ENCODE results near the gene PTPRF. TPM values are rescaled to one million over a fixed set of nuclear protein-coding genes. Genes with fewer than 3 reads are reported as not detected.
A peak's percentile ranks its signal among the peaks of the same experiment; 100 is the strongest.

Gene PTPRF
- total RNA-seq, 1 donor from 2014 or later: 71.1 TPM

DNA sequence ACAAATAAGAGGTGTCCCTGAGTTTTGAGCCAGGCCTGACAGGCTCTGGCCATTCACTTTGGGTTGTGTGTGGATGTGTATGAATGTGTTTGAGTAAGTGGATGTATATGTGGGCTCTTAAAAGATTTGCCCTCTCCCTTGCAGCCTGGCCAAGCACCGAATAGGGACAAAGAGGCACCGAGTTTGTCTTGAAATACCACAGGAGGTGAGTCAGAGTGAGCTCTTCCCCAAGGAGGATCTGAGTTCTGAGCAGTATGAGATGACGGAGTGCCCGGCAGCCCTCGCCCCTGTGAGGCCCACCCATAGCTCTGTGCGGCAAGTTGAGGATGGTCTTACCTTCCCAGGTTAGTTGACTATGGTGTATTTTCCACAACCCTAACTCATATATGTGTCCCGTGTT is 138.3 kb downstream of the PTPRF start:
- H3K9ac ChIP-seq: no peak overlapping the region
- no peaks in the 10 kb centered on the region for H3K9me3 ChIP-seq (ENCODE audit: low read depth)
- H3K4me3 ChIP-seq: no peak overlapping the region
- no peaks in the 10 kb centered on the region for H3K4me1 ChIP-seq
- no peak overlapping the region for H2AFZ ChIP-seq (replicated peaks)
- H3K79me2 ChIP-seq (ENCODE audit: low read depth): peaks cover 5% of the 10 kb centered on the region
- Mint-ChIP-seq H3K4me3 (no peak overlapping the region), H3K27ac (no peak overlapping the region), H3K27me3 (ENCODE audit: insufficient read depth, low read depth) (peaks cover 2% of the 10 kb centered on the region), H3K36me3 (peaks cover 58% of the 10 kb centered on the region), H3K9me3 (no peaks in the 10 kb centered on the region), H3K4me1 (no peaks in the 10 kb centered on the region)
- H3K36me3 ChIP-seq: no peaks in the 10 kb centered on the region
- H4K20me1 ChIP-seq (ENCODE audit: low read depth): peaks cover 27% of the 10 kb centered on the region
- no peak overlapping the region for H3K4me2 ChIP-seq
- no peaks in the 10 kb centered on the region for H3F3A ChIP-seq (ENCODE audit: low read depth)
- H3K27ac ChIP-seq: no peak overlapping the region
- no peak for DNase-seq (ENCODE audit: low spot score)
- TF ChIP-seq, protein P1, sequence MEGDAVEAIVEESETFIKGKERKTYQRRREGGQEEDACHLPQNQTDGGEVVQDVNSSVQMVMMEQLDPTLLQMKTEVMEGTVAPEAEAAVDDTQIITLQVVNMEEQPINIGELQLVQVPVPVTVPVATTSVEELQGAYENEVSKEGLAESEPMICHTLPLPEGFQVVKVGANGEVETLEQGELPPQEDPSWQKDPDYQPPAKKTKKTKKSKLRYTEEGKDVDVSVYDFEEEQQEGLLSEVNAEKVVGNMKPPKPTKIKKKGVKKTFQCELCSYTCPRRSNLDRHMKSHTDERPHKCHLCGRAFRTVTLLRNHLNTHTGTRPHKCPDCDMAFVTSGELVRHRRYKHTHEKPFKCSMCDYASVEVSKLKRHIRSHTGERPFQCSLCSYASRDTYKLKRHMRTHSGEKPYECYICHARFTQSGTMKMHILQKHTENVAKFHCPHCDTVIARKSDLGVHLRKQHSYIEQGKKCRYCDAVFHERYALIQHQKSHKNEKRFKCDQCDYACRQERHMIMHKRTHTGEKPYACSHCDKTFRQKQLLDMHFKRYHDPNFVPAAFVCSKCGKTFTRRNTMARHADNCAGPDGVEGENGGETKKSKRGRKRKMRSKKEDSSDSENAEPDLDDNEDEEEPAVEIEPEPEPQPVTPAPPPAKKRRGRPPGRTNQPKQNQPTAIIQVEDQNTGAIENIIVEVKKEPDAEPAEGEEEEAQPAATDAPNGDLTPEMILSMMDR (IDR thresholded peaks at IDR 0.05): no peak
- TF ChIP-seq EZH2phosphoT487 (IDR thresholded peaks at IDR 0.05): no peak
- no peak for TF ChIP-seq EZH2 (IDR thresholded peaks at IDR 0.05)
- no peaks in the 10 kb centered on the region for H3K27me3 ChIP-seq

DNA sequence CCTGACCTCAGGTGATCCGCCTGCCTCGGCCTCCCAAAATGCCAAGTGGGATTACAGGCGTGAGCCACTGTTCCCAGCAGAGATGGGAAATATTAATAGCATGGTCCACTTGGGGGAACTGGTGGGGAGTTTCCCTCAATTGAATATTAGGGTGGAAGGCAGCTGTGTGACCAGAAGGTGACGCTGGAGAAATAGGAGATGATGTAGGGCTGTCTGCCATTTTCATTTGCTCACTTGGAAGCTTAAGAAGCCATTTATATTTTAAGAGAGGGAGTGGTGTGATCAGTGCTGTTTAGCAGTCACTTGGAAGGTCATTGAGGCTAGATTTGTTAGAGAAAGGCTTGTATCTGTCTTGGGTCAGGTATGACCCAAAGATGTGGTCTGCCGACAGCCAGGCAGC is 139.2 kb downstream of the PTPRF start:
- no peak for DNase-seq (ENCODE audit: low spot score)
- H3K4me1 ChIP-seq: no peaks in the 10 kb centered on the region
- Mint-ChIP-seq H3K4me1 (no peaks in the 10 kb centered on the region), H3K4me3 (no peak overlapping the region), H3K36me3 (peaks cover 55% of the 10 kb centered on the region), H3K9me3 (no peaks in the 10 kb centered on the region), H3K27ac (no peak overlapping the region), H3K27me3 (ENCODE audit: insufficient read depth, low read depth) (peaks cover 2% of the 10 kb centered on the region)
- no peak overlapping the region for H3K9ac ChIP-seq
- no peaks in the 10 kb centered on the region for H3K27me3 ChIP-seq
- H3K4me3 ChIP-seq: no peak overlapping the region
- H2AFZ ChIP-seq (replicated peaks): no peak overlapping the region
- H3K4me2 ChIP-seq: no peak overlapping the region
- H3K27ac ChIP-seq: no peak overlapping the region
- no peaks in the 10 kb centered on the region for H3K36me3 ChIP-seq
- TF ChIP-seq EZH2phosphoT487 (IDR thresholded peaks at IDR 0.05) (no peak), EZH2 (IDR thresholded peaks at IDR 0.05) (no peak)
- TF ChIP-seq, protein P1 (IDR thresholded peaks at IDR 0.05): no peak
- H3F3A ChIP-seq (ENCODE audit: low read depth): no peaks in the 10 kb centered on the region
- peaks cover 5% of the 10 kb centered on the region for H3K79me2 ChIP-seq (ENCODE audit: low read depth)
- H4K20me1 ChIP-seq (ENCODE audit: low read depth): peaks cover 33% of the 10 kb centered on the region
- no peaks in the 10 kb centered on the region for H3K9me3 ChIP-seq (ENCODE audit: low read depth)

- DNase-seq (ENCODE audit: low spot score): no peak
- no peak overlapping the region for H2AFZ ChIP-seq (replicated peaks)
- TF ChIP-seq EZH2 (IDR thresholded peaks at IDR 0.05): no peak
- no peaks in the 10 kb centered on the region for H3K27me3 ChIP-seq
- no peaks in the 10 kb centered on the region for H3K9me3 Mint-ChIP-seq
- no peaks in the 10 kb centered on the region for H3K4me1 ChIP-seq
- H3K4me2 ChIP-seq: no peak overlapping the region
- peaks cover 5% of the 10 kb centered on the region for H3K79me2 ChIP-seq (ENCODE audit: low read depth)
- H3K9ac ChIP-seq: no peak overlapping the region
- H3K4me3 ChIP-seq: no peak overlapping the region
- peaks cover 2% of the 10 kb centered on the region for H3K27me3 Mint-ChIP-seq (ENCODE audit: insufficient read depth, low read depth)
- no peak overlapping the region for H3K4me3 Mint-ChIP-seq
- no peaks in the 10 kb centered on the region for H3K4me1 Mint-ChIP-seq
- peaks cover 25% of the 10 kb centered on the region for H4K20me1 ChIP-seq (ENCODE audit: low read depth)
- H3K27ac ChIP-seq: no peak overlapping the region
- H3F3A ChIP-seq (ENCODE audit: low read depth): no peaks in the 10 kb centered on the region
- no peaks in the 10 kb centered on the region for H3K36me3 ChIP-seq
- H3K36me3 Mint-ChIP-seq: peaks cover 54% of the 10 kb centered on the region
- peak overlapping the region; percentile 43 for H3K27ac Mint-ChIP-seq
- no peaks in the 10 kb centered on the region for H3K9me3 ChIP-seq (ENCODE audit: low read depth)
Measured at GRCh38 chr1:43671193-43671592, 140.5 kb downstream of the PTPRF start.

DNA sequence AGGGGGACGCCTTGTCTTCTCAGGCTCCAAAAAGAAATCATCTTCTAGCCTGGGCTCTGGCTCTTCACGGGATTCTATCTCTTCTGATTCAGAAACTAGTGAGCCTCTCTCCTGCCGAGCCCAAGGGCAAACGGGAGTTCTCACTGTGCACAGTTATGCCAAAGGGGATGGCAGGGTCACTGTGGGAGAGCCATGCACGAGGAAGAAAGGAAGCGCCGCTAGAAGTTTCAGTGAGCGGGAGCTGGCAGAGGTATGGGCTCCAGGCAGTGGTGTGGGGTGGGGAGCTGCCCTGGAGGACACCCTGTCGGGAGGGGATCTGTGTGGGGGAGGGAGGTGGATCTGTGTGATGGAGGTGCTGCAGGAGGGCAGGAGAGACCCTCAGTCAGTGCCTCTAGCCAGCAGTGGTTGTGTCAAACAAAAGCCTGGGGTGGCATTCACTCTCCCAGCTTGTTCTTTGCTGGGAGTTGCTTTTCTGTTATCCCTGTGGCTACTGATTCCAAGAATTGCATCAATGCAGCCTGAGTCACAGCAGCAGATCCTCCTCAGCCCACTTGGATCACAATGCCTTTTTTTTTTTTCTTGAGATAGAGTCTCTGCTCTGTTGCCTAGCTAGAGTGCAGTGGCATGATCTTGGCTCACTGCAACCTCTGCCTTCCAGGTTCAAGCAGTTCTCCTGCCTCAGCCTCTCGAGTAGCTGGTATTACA is 141.1 kb downstream of the PTPRF start:
- Histone ChIP-seq H3K4me3 (no peak overlapping the region), H4K20me1 (ENCODE audit: low read depth) (peaks cover 26% of the 10 kb centered on the region), H3K36me3 (no peaks in the 10 kb centered on the region), H3F3A (ENCODE audit: low read depth) (no peaks in the 10 kb centered on the region), H3K4me2 (no peak overlapping the region), H3K27ac (no peak overlapping the region), H3K9ac (no peak overlapping the region), H3K9me3 (ENCODE audit: low read depth) (no peaks in the 10 kb centered on the region), H3K79me2 (ENCODE audit: low read depth) (peaks cover 5% of the 10 kb centered on the region), H2AFZ (replicated peaks) (no peak overlapping the region), H3K4me1 (no peaks in the 10 kb centered on the region), H3K27me3 (no peaks in the 10 kb centered on the region)
- H3K9me3 Mint-ChIP-seq: no peaks in the 10 kb centered on the region
- H3K27me3 Mint-ChIP-seq (ENCODE audit: insufficient read depth, low read depth): peaks cover 2% of the 10 kb centered on the region
- TF ChIP-seq, protein P1 (IDR thresholded peaks at IDR 0.05): no peak
- no peak for TF ChIP-seq EZH2 (IDR thresholded peaks at IDR 0.05)
- no peaks in the 10 kb centered on the region for H3K4me1 Mint-ChIP-seq
- no peak overlapping the region for H3K27ac Mint-ChIP-seq
- H3K4me3 Mint-ChIP-seq: no peak overlapping the region
- DNase-seq (ENCODE audit: low spot score): no peak
- H3K36me3 Mint-ChIP-seq: peaks cover 52% of the 10 kb centered on the region
